Measurements from ENCODE around the gene SIRPB2. TPM values are rescaled to one million over a fixed set of nuclear protein-coding genes. Genes with fewer than 3 reads are reported as not detected.

The SIRPB2 gene
- total and polyA plus RNA-seq, 2 of the 8 experiments (the other 6 are each of a cell fraction or from before 2014, with no cell fraction given): 0.28 TPM; not detected in 1

DNA sequence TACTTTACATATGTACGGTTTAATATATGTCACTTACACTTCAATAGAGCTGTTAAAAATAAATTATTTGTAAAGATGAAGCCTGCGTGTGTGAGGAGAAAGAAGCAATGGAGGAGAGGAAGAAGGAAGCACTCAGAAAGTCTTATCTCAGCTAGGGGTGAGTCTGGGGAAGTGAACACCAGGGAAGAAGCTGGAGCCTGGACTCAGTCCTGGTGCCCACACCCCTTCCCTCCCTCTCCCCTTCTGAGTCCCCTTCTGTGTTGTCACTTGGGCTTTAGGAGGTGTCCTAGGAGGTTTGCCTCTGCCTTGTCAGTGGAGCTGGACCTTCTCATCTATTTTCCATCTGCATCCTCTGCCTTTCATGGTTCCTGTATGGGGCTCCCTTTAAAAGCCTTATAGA, 1.9 kb downstream of the SIRPB2 start:
- H3K18ac ChIP-seq (ENCODE audit: extremely low read depth, low read length): no peak overlapping the region
- H3K4me3 ChIP-seq (ENCODE audit: extremely low read depth in 1 of 4, insufficient read depth in 2 of 4, low read depth in 3 of 4, low read length in 4 of 4): no peak overlapping the region
- H2AFZ ChIP-seq (ENCODE audit: low read length): no peak overlapping the region
- no peak for FAIRE-seq
- no peak overlapping the region for H4K8ac ChIP-seq (ENCODE audit: extremely low read depth, insufficient read depth, low read length)
- H3K9me3 ChIP-seq (ENCODE audit: insufficient read depth in 2 of 2, low read depth in 1 of 2, low read length in 1 of 2): no peaks in the 10 kb centered on the region
- H3K36me3 ChIP-seq (ENCODE audit: control insufficient read depth in 2 of 4, insufficient read depth in 4 of 4, low read length in 3 of 4): no peaks in the 10 kb centered on the region
- no peak overlapping the region for H2BK120ac ChIP-seq (replicated peaks; ENCODE audit: low read depth, low read length)
- H3K23ac ChIP-seq (ENCODE audit: insufficient read length): no peak overlapping the region
- no peak overlapping the region for H3K27ac ChIP-seq (ENCODE audit: low read depth, low read length)
- H4K91ac ChIP-seq (replicated peaks; ENCODE audit: insufficient read length, low read length): no peak overlapping the region
- H2AK5ac ChIP-seq (ENCODE audit: low read depth, low read length): no peak overlapping the region
- no peak overlapping the region for H4K5ac ChIP-seq (ENCODE audit: insufficient read length, low read depth, low read length)
- no peak overlapping the region for H2BK5ac ChIP-seq (ENCODE audit: low read depth, low read length)
- H3K9ac ChIP-seq (replicated peaks in 1 of 4; ENCODE audit: extremely low read depth in 1 of 4, low read depth in 3 of 4, low read length in 3 of 4): no peak overlapping the region
- H2BK20ac ChIP-seq (ENCODE audit: low read length): no peak overlapping the region
- H3K56ac ChIP-seq (replicated peaks; ENCODE audit: insufficient read length, low read depth, low read length): no peak overlapping the region
- no peak for DNase-seq (ENCODE audit: low read depth in 1 of 2, low spot score in 2 of 2)
- 90% methylated on average over 2 of the region's 2 CpGs; no CpG with 5 or more reads in 1 of the 2 experiments for WGBS, 2 experiments (ENCODE audit: extremely low coverage in 1 of 2, insufficient coverage in 1 of 2, insufficient read length in 1 of 2, insufficient replicate concordance in 2 of 2, low coverage in 1 of 2, low lambda C conversion rate in 2 of 2, missing lambda C conversion rate in 1 of 2)
- H3K4me2 ChIP-seq (ENCODE audit: insufficient read depth in 1 of 2, low read depth in 2 of 2, low read length in 2 of 2): no peak overlapping the region
- no peaks in the 10 kb centered on the region for H3K79me1 ChIP-seq (ENCODE audit: low read depth, low read length)
- no peaks in the 10 kb centered on the region for H4K20me1 ChIP-seq (replicated peaks in 1 of 2; ENCODE audit: control insufficient read depth in 1 of 2, insufficient read depth in 2 of 2, low read length in 2 of 2)
- ChIA-PET CTCF (ENCODE audit: partially characterized antibody) (interaction anchor here (0.8 to 2.3 kb wide), 2 partner anchors 14 to 19 kb away, joined by 3 to 22 read pairs; no protein-coding TSS in a partner anchor), POLR2A (ENCODE audit: partially characterized antibody) (interaction anchor here (2.7 kb wide), 1 partner anchor 11 kb away, joined by 7 read pairs; no protein-coding TSS in a partner anchor)
- no peak overlapping the region for H3K14ac ChIP-seq (ENCODE audit: insufficient read length)
- no peaks in the 10 kb centered on the region for H3K23me2 ChIP-seq (ENCODE audit: low read depth, low read length)
- no peaks in the 10 kb centered on the region for H3K79me2 ChIP-seq (ENCODE audit: control insufficient read depth in 1 of 2, insufficient read depth in 2 of 2, low read length in 2 of 2)
- no peaks in the 10 kb centered on the region for H3K4me1 ChIP-seq (replicated peaks in 1 of 4; ENCODE audit: control insufficient read depth in 3 of 4, insufficient read depth in 4 of 4, low read length in 3 of 4)
- no peak overlapping the region for H2BK15ac ChIP-seq (ENCODE audit: low read length)
- H3K27me3 ChIP-seq (replicated peaks in 1 of 4; ENCODE audit: control insufficient read depth in 3 of 4, extremely low read depth in 1 of 4, insufficient read depth in 3 of 4, low read length in 3 of 4): 0 out of 7 replicates have a peak, but pooled peaks cover 0 to 2% (median under 1%) of the 10 kb centered on the region in 4 experiments
- H3K4ac ChIP-seq (replicated peaks; ENCODE audit: insufficient read length, low read depth, low read length): no peak overlapping the region
- H2BK12ac ChIP-seq (ENCODE audit: low read depth, low read length): no peak overlapping the region; the same call in 1 of the 2 replicates
- TF ChIP-seq, protein P1, sequence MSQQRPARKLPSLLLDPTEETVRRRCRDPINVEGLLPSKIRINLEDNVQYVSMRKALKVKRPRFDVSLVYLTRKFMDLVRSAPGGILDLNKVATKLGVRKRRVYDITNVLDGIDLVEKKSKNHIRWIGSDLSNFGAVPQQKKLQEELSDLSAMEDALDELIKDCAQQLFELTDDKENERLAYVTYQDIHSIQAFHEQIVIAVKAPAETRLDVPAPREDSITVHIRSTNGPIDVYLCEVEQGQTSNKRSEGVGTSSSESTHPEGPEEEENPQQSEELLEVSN (IDR thresholded peaks at IDR 0.05): no peak
- no peak for TF ChIP-seq SIN3A (conservative IDR thresholded peaks at IDR 0.05 in 1 of 2, IDR thresholded peaks at IDR 0.05 in 1 of 2; ENCODE audit: low read depth in 1 of 2, low read length in 2 of 2)
- TF ChIP-seq GABPA (IDR thresholded peaks at IDR 0.05; ENCODE audit: borderline replicate concordance, insufficient read depth, low read length): no peak

Measured in H1 (cell line).